ENCODE data around the gene GNPTG. TPM values are rescaled to one million over a fixed set of nuclear protein-coding genes. Genes with fewer than 3 reads are reported as not detected.
"Not testable (repeated sequence)": the region's sequence is repeated elsewhere in the genome, so short reads cannot be mapped to it uniquely, and the experiment has no call there.

GNPTG gene
- total and polyA plus RNA-seq, 2 of the 8 experiments (the other 6 are each of a cell fraction or from before 2014, with no cell fraction given) = 26.2 to 51.2 TPM

DNA sequence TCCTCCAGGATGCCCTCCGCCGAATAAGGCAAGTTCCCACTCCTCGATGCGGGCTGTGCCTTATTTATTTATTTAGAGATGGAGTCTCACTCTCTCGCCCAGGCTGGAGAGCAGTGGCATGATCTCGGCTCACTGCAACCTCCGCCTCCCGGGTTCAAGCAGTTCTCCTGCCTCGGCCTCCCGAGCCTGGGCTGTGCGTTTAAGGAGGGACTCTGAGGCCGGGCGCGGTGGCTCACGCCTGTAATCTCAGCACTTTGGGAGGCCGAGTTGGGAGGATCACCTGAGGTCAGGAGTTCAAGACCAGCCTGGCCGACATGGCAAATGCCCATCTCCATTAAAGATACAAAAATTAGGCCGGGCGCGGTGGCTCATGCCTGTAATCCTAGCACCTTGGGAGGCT is 23.6 kb upstream of the GNPTG start:
- not testable (repeated sequence) for H3K4ac ChIP-seq (replicated peaks; ENCODE audit: insufficient read length, low read depth, low read length); H2BK5ac ChIP-seq (ENCODE audit: low read depth, low read length); H3K14ac ChIP-seq (ENCODE audit: insufficient read length); H2AFZ ChIP-seq (ENCODE audit: low read length); H3K18ac ChIP-seq (ENCODE audit: extremely low read depth, low read length); H2BK12ac ChIP-seq (ENCODE audit: low read depth, low read length); H2BK15ac ChIP-seq (ENCODE audit: low read length); H3K79me2 ChIP-seq (ENCODE audit: control insufficient read depth in 1 of 2, insufficient read depth in 2 of 2, low read length in 2 of 2); H2BK20ac ChIP-seq (ENCODE audit: low read length); FAIRE-seq; H4K8ac ChIP-seq (ENCODE audit: extremely low read depth, insufficient read depth, low read length); H3K4me2 ChIP-seq (ENCODE audit: insufficient read depth in 1 of 2, low read depth in 2 of 2, low read length in 2 of 2); H3K9me3 ChIP-seq (ENCODE audit: insufficient read depth in 2 of 2, low read depth in 1 of 2, low read length in 1 of 2); H3K79me1 ChIP-seq (ENCODE audit: low read depth, low read length); H3K4me3 ChIP-seq (ENCODE audit: extremely low read depth in 1 of 4, insufficient read depth in 2 of 4, low read depth in 3 of 4, low read length in 4 of 4); H4K5ac ChIP-seq (ENCODE audit: insufficient read length, low read depth, low read length); H2AK5ac ChIP-seq (ENCODE audit: low read depth, low read length); H3K27ac ChIP-seq (ENCODE audit: low read depth, low read length); H3K9ac ChIP-seq (replicated peaks in 1 of 4; ENCODE audit: extremely low read depth in 1 of 4, low read depth in 3 of 4, low read length in 3 of 4); H3K23ac ChIP-seq (ENCODE audit: insufficient read length); DNase-seq (ENCODE audit: low read depth in 1 of 2, low spot score in 2 of 2); H2BK120ac ChIP-seq (replicated peaks; ENCODE audit: low read depth, low read length); H3K56ac ChIP-seq (replicated peaks; ENCODE audit: insufficient read length, low read depth, low read length); H4K91ac ChIP-seq (replicated peaks; ENCODE audit: insufficient read length, low read length)
- peaks cover 5 to 18% (median 9%) of the 10 kb centered on the region in 4 experiments; a peak in 6 of 8 replicates for H3K36me3 ChIP-seq (ENCODE audit: control insufficient read depth in 2 of 4, insufficient read depth in 4 of 4, low read length in 3 of 4)
- POLR2A ChIA-PET (ENCODE audit: partially characterized antibody) = interaction anchor here (0.9 to 6.5 kb wide), 2 partner anchors 14 to 17 kb away, joined by 4 to 106 read pairs; partner anchors contain the start of gene UBE2I
- H3K23me2 ChIP-seq (ENCODE audit: low read depth, low read length) = peaks cover 10% of the 10 kb centered on the region; the same call in 1 of the 2 replicates
- CTCF ChIA-PET (ENCODE audit: partially characterized antibody) = interaction anchor here (0.7 to 2.1 kb wide), 4 partner anchors 8 to 578 kb away, joined by 3 to 6 read pairs (median 3); no protein-coding TSS in a partner anchor
- peaks cover 3 to 16% (median 9%) of the 10 kb centered on the region in 4 experiments; a peak in 6 of 7 replicates for H3K27me3 ChIP-seq (replicated peaks in 1 of 4; ENCODE audit: control insufficient read depth in 3 of 4, extremely low read depth in 1 of 4, insufficient read depth in 3 of 4, low read length in 3 of 4)
- peaks cover 7 to 10% of the 10 kb centered on the region in 2 experiments for H4K20me1 ChIP-seq (replicated peaks in 1 of 2; ENCODE audit: control insufficient read depth in 1 of 2, insufficient read depth in 2 of 2, low read length in 2 of 2)
- WGBS, 2 experiments (ENCODE audit: extremely low coverage in 1 of 2, insufficient coverage in 1 of 2, insufficient read length in 1 of 2, insufficient replicate concordance in 2 of 2, low coverage in 1 of 2, low lambda C conversion rate in 2 of 2, missing lambda C conversion rate in 1 of 2) = 91% methylated on average over 17 of the region's 20 CpGs; no CpG with 5 or more reads in 1 of the 2 experiments
- H3K4me1 ChIP-seq (replicated peaks in 1 of 4; ENCODE audit: control insufficient read depth in 3 of 4, insufficient read depth in 4 of 4, low read length in 3 of 4) = peaks cover 0 to 11% (median 11%) of the 10 kb centered on the region in 4 experiments; a peak in 5 of 7 replicates
